Memory B cell (primary cell): ENCODE results near the gene LRRC57.
"Not testable (repeated sequence)": the region's sequence is repeated elsewhere in the genome, so short reads cannot be mapped to it uniquely, and the experiment has no call there.

Experiments
- ATAC-seq: fragments of 150-1000 bp; cut with Tn5 transposase; 2 replicates; pipeline ENCODE4 v1.10.0; 2021; ENCODE audit warnings: low read depth, mild to moderate bottlenecking, moderate library complexity
- DNase-seq, 2 donors: peaks; one replicate each; pipeline ENCODE4 v3.0.0; 2022; ENCODE audit warnings: low spot score in 2 of 2
- H3K27ac Mint-ChIP-seq: one replicate; pipeline ENCODE4 v1.8.0; 2022; ENCODE audit warnings: mild to moderate bottlenecking, moderate library complexity, mixed read lengths
- H3K27me3 Mint-ChIP-seq: one replicate; pipeline ENCODE4 v1.8.0; 2022; ENCODE audit warnings: mixed read lengths
- H3K36me3 Mint-ChIP-seq: one replicate; pipeline ENCODE4 v1.8.0; 2022; ENCODE audit warnings: mild to moderate bottlenecking, mixed read lengths
- H3K4me1 Mint-ChIP-seq: one replicate; pipeline ENCODE4 v1.8.0; 2022; ENCODE audit warnings: mixed read lengths
- H3K4me3 Mint-ChIP-seq: one replicate; pipeline ENCODE4 v1.8.0; 2022; ENCODE audit warnings: mild to moderate bottlenecking, moderate library complexity, mixed read lengths
- H3K9me3 Mint-ChIP-seq: one replicate; pipeline ENCODE4 v1.8.0; 2022; ENCODE audit warnings: mixed read lengths

Gene LRRC57

GRCh38 chr15:42576776-42577175, 28.2 kb upstream of the LRRC57 start:
- Mint-ChIP-seq H3K4me1 (peaks cover 26% of the 10 kb centered on the region), H3K36me3 (no peaks in the 10 kb centered on the region), H3K27me3 (no peaks in the 10 kb centered on the region), H3K4me3 (peak overlapping the region; percentile 91), H3K9me3 (no peaks in the 10 kb centered on the region), H3K27ac (no peak overlapping the region)
- DNase-seq (no peak), ATAC-seq (no peak)

DNA sequence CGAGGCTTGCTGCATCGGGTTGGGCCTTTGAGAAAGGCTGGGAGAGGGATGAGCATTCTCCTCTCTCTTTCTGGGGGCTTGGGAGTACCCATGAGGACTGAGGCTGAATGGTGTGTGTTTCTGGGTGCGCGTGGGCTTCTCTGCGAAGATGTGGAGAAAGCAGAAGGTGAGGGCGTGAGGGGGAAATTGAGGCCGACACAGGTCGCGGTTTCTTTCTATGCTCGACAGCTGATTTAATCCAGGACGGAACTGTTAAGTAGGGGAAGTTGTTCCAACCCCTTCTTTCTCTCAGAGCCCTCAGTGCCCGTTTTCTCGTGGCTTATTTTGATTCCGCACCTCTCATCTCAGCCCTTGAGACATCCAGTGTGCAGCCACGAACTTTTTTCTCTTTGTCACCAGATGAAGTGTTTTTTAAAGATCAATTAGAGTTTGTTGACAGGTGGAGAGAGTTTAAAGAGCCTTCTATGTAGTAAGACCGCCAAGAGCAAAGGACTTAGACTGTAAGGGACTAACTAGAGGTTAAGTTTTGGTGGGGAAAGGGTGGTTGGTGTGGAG, 27.5 kb upstream of the LRRC57 start:
- ATAC-seq (no peak), DNase-seq (no peak)
- Mint-ChIP-seq H3K27me3 (no peaks in the 10 kb centered on the region), H3K9me3 (no peaks in the 10 kb centered on the region), H3K4me3 (peak overlapping the region; percentile 91), H3K27ac (peak overlapping the region; percentile 58), H3K36me3 (no peaks in the 10 kb centered on the region), H3K4me1 (peaks cover 23% of the 10 kb centered on the region)

GRCh38 chr15:42575188-42576039, 26.8 kb upstream of the LRRC57 start, which contains the start of gene STARD9:
STARD9 (plus strand) TSS chr15:42575606; CDS start chr15:42575716, 110 bp downstream.
- H3K9me3 Mint-ChIP-seq = no peaks in the 10 kb centered on the region
- H3K4me1 Mint-ChIP-seq = peaks cover 18% of the 10 kb centered on the region
- peak within 1 kb of the TSS; percentile 91 for H3K4me3 Mint-ChIP-seq
- no peaks in the 10 kb centered on the region for H3K36me3 Mint-ChIP-seq
- ATAC-seq = peak; percentile 86
- peak; percentile 96 to 97 for DNase-seq
- H3K27ac Mint-ChIP-seq = peak within 1 kb of the TSS; percentile 58
- no peaks in the 10 kb centered on the region for H3K27me3 Mint-ChIP-seq

DNA sequence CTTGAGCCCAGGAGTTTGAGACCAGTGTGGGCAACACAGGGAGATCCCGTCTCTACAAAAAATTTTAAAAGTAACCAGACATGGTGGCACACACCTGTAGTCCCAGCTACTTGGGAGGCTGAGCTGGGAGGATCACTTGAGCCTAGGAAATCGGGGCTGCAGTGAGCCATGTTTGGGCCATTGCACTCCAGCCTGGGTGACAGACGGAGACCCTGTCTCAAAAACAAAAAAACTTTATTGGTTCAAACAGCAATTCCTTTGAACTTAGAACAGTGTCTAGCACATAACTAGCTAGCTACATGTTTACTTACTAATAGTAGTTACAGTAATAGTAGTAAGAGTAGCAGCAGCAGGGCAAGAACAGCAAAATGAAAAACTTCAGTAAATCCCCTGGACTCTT, 10.1 kb upstream of the LRRC57 start:
- Mint-ChIP-seq H3K9me3 (no peaks in the 10 kb centered on the region), H3K36me3 (peaks cover 7% of the 10 kb centered on the region), H3K4me3 (no peak overlapping the region), H3K27ac (no peak overlapping the region), H3K27me3 (no peaks in the 10 kb centered on the region), H3K4me1 (peaks cover 6% of the 10 kb centered on the region)
- ATAC-seq (no peak), DNase-seq (no peak)

GRCh38 chr15:42556550-42557207, 8.1 kb upstream of the LRRC57 start:
- not testable (repeated sequence) for DNase-seq, H3K4me1 Mint-ChIP-seq, H3K36me3 Mint-ChIP-seq, H3K27ac Mint-ChIP-seq, H3K4me3 Mint-ChIP-seq, H3K9me3 Mint-ChIP-seq, H3K27me3 Mint-ChIP-seq
- peak; percentile 22 for ATAC-seq

DNA sequence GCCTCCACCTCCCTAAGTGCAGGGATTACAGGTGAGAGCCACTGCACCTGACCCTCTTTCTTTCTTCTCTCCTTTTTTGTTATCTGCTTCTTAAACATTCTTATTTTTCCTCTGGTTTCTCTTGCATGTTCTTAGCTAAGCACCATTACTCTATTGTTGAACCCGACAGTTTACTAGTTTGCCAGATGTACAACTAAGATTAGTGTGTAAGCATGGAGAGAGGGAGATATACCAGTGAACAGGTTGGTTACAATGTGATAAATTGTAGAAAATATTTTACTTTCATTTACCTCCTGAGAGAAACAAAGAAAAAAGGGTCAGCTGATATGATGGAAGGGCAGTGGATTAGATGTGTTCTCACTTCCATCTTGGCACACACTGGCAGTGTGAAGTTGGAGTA, 5.0 kb upstream of the LRRC57 start:
- no peak overlapping the region for H3K27ac Mint-ChIP-seq
- peaks cover 2% of the 10 kb centered on the region for H3K36me3 Mint-ChIP-seq
- DNase-seq (no peak), ATAC-seq (no peak)
- peaks cover 16% of the 10 kb centered on the region for H3K4me1 Mint-ChIP-seq
- H3K9me3 Mint-ChIP-seq = no peaks in the 10 kb centered on the region
- H3K27me3 Mint-ChIP-seq = no peaks in the 10 kb centered on the region
- H3K4me3 Mint-ChIP-seq = no peak overlapping the region

GRCh38 chr15:42549741-42550392, 1.3 kb upstream of the LRRC57 start:
- Mint-ChIP-seq H3K36me3 (peaks cover 4% of the 10 kb centered on the region), H3K4me1 (peaks cover 32% of the 10 kb centered on the region), H3K9me3 (no peaks in the 10 kb centered on the region), H3K27me3 (no peaks in the 10 kb centered on the region), H3K4me3 (peak overlapping the region; percentile 63), H3K27ac (peak overlapping the region; percentile 16)
- ATAC-seq = no peak
- no peak for DNase-seq

DNA sequence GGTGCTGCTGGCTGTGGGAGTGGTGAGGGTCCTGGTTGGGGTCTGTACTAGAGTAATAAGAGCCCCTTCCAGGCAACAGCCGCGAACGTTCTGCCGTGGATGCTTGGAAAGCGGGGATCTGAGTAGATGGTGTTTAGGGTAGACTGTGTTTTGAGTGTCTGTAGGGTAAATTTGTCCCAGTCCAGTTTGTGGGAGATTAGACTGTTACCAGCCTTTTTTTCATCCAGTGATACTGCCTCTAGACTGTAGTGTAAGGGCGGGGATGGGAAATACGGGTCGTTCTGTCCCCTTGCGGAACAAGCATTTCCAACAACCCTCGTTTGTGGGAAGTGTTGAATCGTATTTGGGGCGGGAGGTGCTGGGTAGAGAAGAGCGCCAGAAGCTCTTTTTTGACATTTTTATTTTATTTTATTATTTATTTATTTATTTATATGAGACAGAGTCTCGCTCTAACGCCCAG, 469 bp upstream of the LRRC57 start:
- H3K4me1 Mint-ChIP-seq = peaks cover 32% of the 10 kb centered on the region
- H3K4me3 Mint-ChIP-seq = peak overlapping the region; percentile 93
- DNase-seq = no peak
- H3K9me3 Mint-ChIP-seq = no peaks in the 10 kb centered on the region
- peak overlapping the region; percentile 94 for H3K27ac Mint-ChIP-seq
- peaks cover 4% of the 10 kb centered on the region for H3K36me3 Mint-ChIP-seq
- ATAC-seq = peak; percentile 49
- H3K27me3 Mint-ChIP-seq = no peaks in the 10 kb centered on the region

DNA sequence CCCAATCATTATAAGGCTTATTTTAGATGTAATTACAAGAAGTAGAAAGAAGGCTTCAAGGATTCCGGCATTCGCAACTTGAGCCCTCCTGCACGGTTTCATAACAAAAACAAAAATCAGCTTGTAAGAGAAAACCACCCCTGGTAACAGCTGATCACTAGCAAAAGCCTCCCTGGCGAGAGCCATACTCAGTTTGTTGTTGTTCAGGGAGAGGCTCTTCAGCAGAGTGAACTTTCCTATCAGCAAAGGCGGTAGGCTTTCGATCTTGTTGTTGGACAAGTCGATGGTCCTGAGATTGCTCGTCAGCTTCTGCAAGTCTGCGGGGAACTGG, 710 bp downstream of the LRRC57 start:
- Mint-ChIP-seq H3K4me1 (peaks cover 26% of the 10 kb centered on the region), H3K4me3 (peak overlapping the region; percentile 93), H3K27me3 (no peaks in the 10 kb centered on the region), H3K36me3 (peaks cover 6% of the 10 kb centered on the region), H3K9me3 (no peaks in the 10 kb centered on the region), H3K27ac (peak overlapping the region; percentile 94)
- ATAC-seq = no peak
- DNase-seq = no peak

- Mint-ChIP-seq H3K4me1 (peaks cover 28% of the 10 kb centered on the region), H3K27ac (no peak overlapping the region)
Measured at GRCh38 chr15:42544853-42545629, 3.6 kb downstream of the LRRC57 start.

DNA sequence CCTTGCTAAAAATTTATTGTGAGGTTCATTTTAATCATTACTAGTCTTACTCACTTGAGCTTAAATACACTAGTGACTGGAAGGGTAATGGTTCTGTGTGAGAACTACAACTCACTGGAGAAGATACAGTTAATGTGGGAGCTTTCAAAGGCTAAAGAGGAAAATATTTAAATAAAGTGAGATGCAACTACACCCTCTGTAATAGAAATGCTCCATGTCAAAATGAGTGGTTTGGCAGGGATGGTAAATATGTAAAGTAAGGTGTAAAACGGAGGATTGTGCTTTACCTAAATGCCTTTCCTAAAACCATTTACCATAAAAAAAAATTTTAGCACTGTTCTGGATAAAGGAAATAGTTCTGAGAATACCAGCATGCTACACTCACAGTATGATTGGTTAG, 15.3 kb downstream of the LRRC57 start:
- ATAC-seq = no peak
- Mint-ChIP-seq H3K27ac (no peak overlapping the region), H3K4me1 (no peaks in the 10 kb centered on the region), H3K27me3 (no peaks in the 10 kb centered on the region), H3K4me3 (no peak overlapping the region), H3K36me3 (peaks cover 25% of the 10 kb centered on the region), H3K9me3 (no peaks in the 10 kb centered on the region)
- no peak for DNase-seq

More at GRCh38 chr15:42544853-42545629, 3.6 kb downstream of the LRRC57 start:
- DNase-seq (no peak), ATAC-seq (no peak)
- no peaks in the 10 kb centered on the region for H3K9me3 Mint-ChIP-seq
- H3K36me3 Mint-ChIP-seq = peaks cover 12% of the 10 kb centered on the region
- no peak overlapping the region for H3K4me3 Mint-ChIP-seq
- no peaks in the 10 kb centered on the region for H3K27me3 Mint-ChIP-seq

DNA sequence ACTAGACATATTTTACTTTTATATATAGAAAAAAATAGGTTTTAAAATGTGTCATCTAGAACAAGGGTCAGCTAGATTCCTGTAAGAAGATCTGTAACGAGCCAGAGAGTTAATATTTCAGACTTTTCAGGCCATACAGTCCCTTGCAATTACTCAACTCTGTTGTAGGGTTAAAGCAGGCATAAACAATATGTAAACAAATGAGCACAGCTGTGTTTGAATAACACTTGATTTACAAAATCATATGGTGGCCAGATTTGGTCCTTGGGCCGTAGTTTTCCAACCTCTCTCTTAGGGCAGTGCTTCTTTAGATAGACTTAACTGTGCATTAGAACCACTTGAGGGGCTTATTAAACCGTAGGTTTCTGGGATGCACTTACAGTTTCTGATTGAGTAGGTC, 19.6 kb downstream of the LRRC57 start:
- Mint-ChIP-seq H3K4me3 (no peak overlapping the region), H3K27ac (peak overlapping the region; percentile 91), H3K9me3 (no peaks in the 10 kb centered on the region), H3K27me3 (no peaks in the 10 kb centered on the region), H3K4me1 (no peaks in the 10 kb centered on the region), H3K36me3 (peaks cover 26% of the 10 kb centered on the region)
- ATAC-seq (no peak), DNase-seq (no peak)

- Mint-ChIP-seq H3K9me3 (no peaks in the 10 kb centered on the region), H3K4me1 (no peaks in the 10 kb centered on the region)
- no peak for ATAC-seq
Measured at GRCh38 chr15:42523331-42523730, 25.3 kb downstream of the LRRC57 start.

More at GRCh38 chr15:42523331-42523730, 25.3 kb downstream of the LRRC57 start:
- Mint-ChIP-seq H3K27me3 (no peaks in the 10 kb centered on the region), H3K27ac (no peak overlapping the region), H3K4me3 (no peak overlapping the region), H3K36me3 (peaks cover 10% of the 10 kb centered on the region)
- DNase-seq = no peak
